ENCODE measurements around the gene OTUD1. TPM values are rescaled to one million over a fixed set of nuclear protein-coding genes. Genes with fewer than 3 reads are reported as not detected.
A peak's percentile ranks its signal among the peaks of the same experiment; 100 is the strongest.

Gene OTUD1
- total and polyA plus RNA-seq, 5 donors from 2014 or later, result 7.9 to 86.8 (median 16.6) TPM

GRCh38 chr10:23432166-23432565 lies 6.7 kb upstream of the OTUD1 start:
- H3K36me3 Mint-ChIP-seq, result no peaks in the 10 kb centered on the region
- no peak overlapping the region for H3K27ac Mint-ChIP-seq
- no peak for DNase-seq
- no peak overlapping the region for H3K27ac ChIP-seq (ENCODE audit: insufficient read depth, low read length, poor library complexity, severe bottlenecking)
- no peaks in the 10 kb centered on the region for H3K4me1 ChIP-seq (ENCODE audit: control insufficient read depth, insufficient read depth, low read length, poor library complexity, severe bottlenecking)
- no peaks in the 10 kb centered on the region for H3K27me3 Mint-ChIP-seq
- H3K27me3 ChIP-seq (ENCODE audit: control insufficient read depth, insufficient read depth, low read length), result no peaks in the 10 kb centered on the region
- peaks cover 0 to 10% (median 0%) of the 10 kb centered on the region in 4 donors for H3K4me1 Mint-ChIP-seq
- H3K4me3 Mint-ChIP-seq, result no peak overlapping the region
- no peaks in the 10 kb centered on the region for H3K9me3 ChIP-seq (ENCODE audit: control insufficient read depth in 2 of 2, low read length in 2 of 2)
- ATAC-seq (ENCODE audit: low read depth in 2 of 2), result no peak
- no peak overlapping the region for H3K4me3 ChIP-seq (ENCODE audit: low read depth, low read length)
- H3K9me3 Mint-ChIP-seq, result no peaks in the 10 kb centered on the region
- no peaks in the 10 kb centered on the region for H3K36me3 ChIP-seq (ENCODE audit: control insufficient read depth, insufficient read depth, low read length)

- no peak overlapping the region for H3K4me3 Mint-ChIP-seq
- H3K9me3 ChIP-seq (ENCODE audit: control insufficient read depth in 2 of 2, low read length in 2 of 2), result no peaks in the 10 kb centered on the region
- no peak overlapping the region for H3K27ac ChIP-seq (ENCODE audit: insufficient read depth, low read length, poor library complexity, severe bottlenecking)
- ATAC-seq (ENCODE audit: low read depth in 2 of 2) (no peak), DNase-seq (no peak)
- no peak overlapping the region for H3K27ac Mint-ChIP-seq
- H3K27me3 ChIP-seq (ENCODE audit: control insufficient read depth, insufficient read depth, low read length), result no peaks in the 10 kb centered on the region
- no peaks in the 10 kb centered on the region for H3K4me1 ChIP-seq (ENCODE audit: control insufficient read depth, insufficient read depth, low read length, poor library complexity, severe bottlenecking)
- H3K4me3 ChIP-seq (ENCODE audit: low read depth, low read length), result no peak overlapping the region
- no peaks in the 10 kb centered on the region for H3K36me3 Mint-ChIP-seq
- no peaks in the 10 kb centered on the region for H3K36me3 ChIP-seq (ENCODE audit: control insufficient read depth, insufficient read depth, low read length)
- no peaks in the 10 kb centered on the region for H3K9me3 Mint-ChIP-seq
- H3K27me3 Mint-ChIP-seq, result no peaks in the 10 kb centered on the region
- H3K4me1 Mint-ChIP-seq, result peaks cover 0 to 10% (median under 1%) of the 10 kb centered on the region in 4 donors
Measured at GRCh38 chr10:23432639-23433038, 6.2 kb upstream of the OTUD1 start.

GRCh38 chr10:23433701-23434100 lies 5.2 kb upstream of the OTUD1 start:
- Histone ChIP-seq H3K9me3 (ENCODE audit: control insufficient read depth in 2 of 2, low read length in 2 of 2) (no peaks in the 10 kb centered on the region), H3K27ac (ENCODE audit: insufficient read depth, low read length, poor library complexity, severe bottlenecking) (no peak overlapping the region), H3K27me3 (ENCODE audit: control insufficient read depth, insufficient read depth, low read length) (no peaks in the 10 kb centered on the region), H3K4me1 (ENCODE audit: control insufficient read depth, insufficient read depth, low read length, poor library complexity, severe bottlenecking) (peaks cover 4% of the 10 kb centered on the region), H3K4me3 (ENCODE audit: low read depth, low read length) (no peak overlapping the region), H3K36me3 (ENCODE audit: control insufficient read depth, insufficient read depth, low read length) (no peaks in the 10 kb centered on the region)
- Mint-ChIP-seq H3K27ac (no peak overlapping the region), H3K27me3 (no peaks in the 10 kb centered on the region), H3K9me3 (no peaks in the 10 kb centered on the region), H3K4me3 (peak overlapping the region in 1 of 4 donors; percentile 0), H3K4me1 (peaks cover 0 to 10% (median 6%) of the 10 kb centered on the region in 4 donors), H3K36me3 (no peaks in the 10 kb centered on the region)
- DNase-seq (no peak), ATAC-seq (ENCODE audit: low read depth in 2 of 2) (no peak)

GRCh38 chr10:23435378-23435777 lies 3.5 kb upstream of the OTUD1 start:
- Histone ChIP-seq H3K36me3 (ENCODE audit: control insufficient read depth, insufficient read depth, low read length) (no peaks in the 10 kb centered on the region), H3K4me1 (ENCODE audit: control insufficient read depth, insufficient read depth, low read length, poor library complexity, severe bottlenecking) (peaks cover 5% of the 10 kb centered on the region), H3K9me3 (ENCODE audit: control insufficient read depth in 2 of 2, low read length in 2 of 2) (no peaks in the 10 kb centered on the region), H3K27ac (ENCODE audit: insufficient read depth, low read length, poor library complexity, severe bottlenecking) (no peak overlapping the region), H3K27me3 (ENCODE audit: control insufficient read depth, insufficient read depth, low read length) (no peaks in the 10 kb centered on the region), H3K4me3 (ENCODE audit: low read depth, low read length) (no peak overlapping the region)
- Mint-ChIP-seq H3K9me3 (no peaks in the 10 kb centered on the region), H3K4me3 (peak overlapping the region in 1 of 4 donors; percentile 63), H3K27ac (peak overlapping the region in 1 of 3 donors; percentile 18), H3K27me3 (no peaks in the 10 kb centered on the region), H3K36me3 (no peaks in the 10 kb centered on the region), H3K4me1 (peaks cover 1 to 10% (median 7%) of the 10 kb centered on the region in 4 donors)
- DNase-seq (no peak), ATAC-seq (ENCODE audit: low read depth in 2 of 2) (no peak)

- H3K4me1 Mint-ChIP-seq, result peaks cover 13 to 23% (median 19%) of the 10 kb centered on the region in 4 donors
- H3K9me3 Mint-ChIP-seq, result no peaks in the 10 kb centered on the region
- Histone ChIP-seq H3K4me3 (ENCODE audit: low read depth, low read length) (no peak overlapping the region), H3K4me1 (ENCODE audit: control insufficient read depth, insufficient read depth, low read length, poor library complexity, severe bottlenecking) (peaks cover 20% of the 10 kb centered on the region), H3K27ac (ENCODE audit: insufficient read depth, low read length, poor library complexity, severe bottlenecking) (no peak overlapping the region), H3K9me3 (ENCODE audit: control insufficient read depth in 2 of 2, low read length in 2 of 2) (no peaks in the 10 kb centered on the region), H3K27me3 (ENCODE audit: control insufficient read depth, insufficient read depth, low read length) (no peaks in the 10 kb centered on the region), H3K36me3 (ENCODE audit: control insufficient read depth, insufficient read depth, low read length) (no peaks in the 10 kb centered on the region)
- H3K27ac Mint-ChIP-seq, result peak overlapping the region in 2 of 3 donors; percentile 94
- ATAC-seq (ENCODE audit: low read depth in 2 of 2) (no peak), DNase-seq (no peak)
- peaks cover 5% of the 10 kb centered on the region for H3K36me3 Mint-ChIP-seq
- no peaks in the 10 kb centered on the region for H3K27me3 Mint-ChIP-seq
- peak overlapping the region in 2 of 4 donors; percentile 89 to 91 for H3K4me3 Mint-ChIP-seq
Measured at GRCh38 chr10:23436983-23437382, 1.9 kb upstream of the OTUD1 start.

GRCh38 chr10:23437963-23438546 lies 820 bp upstream of the OTUD1 start:
- Histone ChIP-seq H3K27ac (ENCODE audit: insufficient read depth, low read length, poor library complexity, severe bottlenecking) (peak overlapping the region; percentile 78), H3K36me3 (ENCODE audit: control insufficient read depth, insufficient read depth, low read length) (no peaks in the 10 kb centered on the region), H3K4me1 (ENCODE audit: control insufficient read depth, insufficient read depth, low read length, poor library complexity, severe bottlenecking) (peaks cover 30% of the 10 kb centered on the region), H3K9me3 (ENCODE audit: control insufficient read depth in 2 of 2, low read length in 2 of 2) (no peaks in the 10 kb centered on the region), H3K27me3 (ENCODE audit: control insufficient read depth, insufficient read depth, low read length) (no peaks in the 10 kb centered on the region), H3K4me3 (ENCODE audit: low read depth, low read length) (peak overlapping the region; percentile 65)
- Mint-ChIP-seq H3K27ac (peak overlapping the region; percentile 52 to 94 (median 94)), H3K9me3 (no peaks in the 10 kb centered on the region), H3K36me3 (peaks cover 13% of the 10 kb centered on the region), H3K4me3 (peak overlapping the region; percentile 86 to 91 (median 88)), H3K27me3 (no peaks in the 10 kb centered on the region), H3K4me1 (peaks cover 22 to 34% (median 28%) of the 10 kb centered on the region in 4 donors)
- ATAC-seq (ENCODE audit: low read depth in 2 of 2), result no peak
- DNase-seq, result no peak

GRCh38 chr10:23439452-23439960 lies 631 bp downstream of the OTUD1 start:
- Mint-ChIP-seq H3K27me3 (no peaks in the 10 kb centered on the region), H3K36me3 (peaks cover 17% of the 10 kb centered on the region), H3K4me3 (peak overlapping the region in 2 of 4 donors; percentile 29 to 97), H3K27ac (no peak overlapping the region), H3K4me1 (peaks cover 25 to 47% (median 38%) of the 10 kb centered on the region in 4 donors), H3K9me3 (no peaks in the 10 kb centered on the region)
- Histone ChIP-seq H3K9me3 (ENCODE audit: control insufficient read depth in 2 of 2, low read length in 2 of 2) (no peaks in the 10 kb centered on the region), H3K36me3 (ENCODE audit: control insufficient read depth, insufficient read depth, low read length) (no peaks in the 10 kb centered on the region), H3K27ac (ENCODE audit: insufficient read depth, low read length, poor library complexity, severe bottlenecking) (peak overlapping the region; percentile 84), H3K27me3 (ENCODE audit: control insufficient read depth, insufficient read depth, low read length) (no peaks in the 10 kb centered on the region), H3K4me3 (ENCODE audit: low read depth, low read length) (no peak overlapping the region), H3K4me1 (ENCODE audit: control insufficient read depth, insufficient read depth, low read length, poor library complexity, severe bottlenecking) (peaks cover 41% of the 10 kb centered on the region)
- DNase-seq, result no peak
- peak in 1 of 2 donors; percentile 1 for ATAC-seq (ENCODE audit: low read depth in 2 of 2)
